SK-N-SH (cell line): ENCODE data around the gene ATG16L2. TPM values are rescaled to one million over a fixed set of nuclear protein-coding genes. Genes with fewer than 3 reads are reported as not detected.
A peak's percentile ranks its signal among the peaks of the same experiment; 100 is the strongest.
"Not testable (repeated sequence)": the region's sequence is repeated elsewhere in the genome, so short reads cannot be mapped to it uniquely, and the experiment has no call there.

ENCODE experiments used
- CTCF ChIA-PET: fragments of 300-600, 350-600 bp; formaldehyde crosslinking; extraction: SDS; loops from one replicate; lab custom pipeline; 2021; lab: Yijun Ruan, JAX
- POLR2A ChIA-PET: fragments of 350-600 bp; sonication (Branson Sonifier 250); formaldehyde crosslinking; extraction: SDS; loops from one replicate; lab custom pipeline; 2020; ENCODE audit warnings: antibody characterized with exemption, inconsistent platforms; lab: Yijun Ruan, JAX
- DNase-seq: peaks from one replicate; pipeline ENCODE4 v3.0.0; 2012
- H2AFZ ChIP-seq: fragments of 200-600 bp; sonication (generic); 2 replicates; pipeline ENCODE4 v1.8.1; 2016; ENCODE audit warnings: antibody characterized with exemption, mild to moderate bottlenecking, low read depth
- H3F3A ChIP-seq: fragments of 200-600 bp; sonication (generic); replicated peaks from 2 replicates; pipeline ENCODE3; 2016; ENCODE audit warnings: antibody characterized with exemption, mild to moderate bottlenecking; ENCODE audit not compliant: insufficient read depth
- H3K27ac ChIP-seq, 2 experiments: fragments of 200-500 bp in 1 of 2; fragments of 200-600 bp in 1 of 2; sonication (Bioruptor generic) in 1 of 2; sonication (generic), shearing (Covaris generic) in 1 of 2; 2 replicates each; pipeline versions ENCODE4 v1.5.1 to v1.6.1; 2014 to 2016; ENCODE audit warnings: low read depth in 2 of 2, inconsistent platforms in 1 of 2, low read length in 1 of 2, mild to moderate bottlenecking in 1 of 2, mixed read lengths in 1 of 2
- H3K27me3 ChIP-seq: fragments of 200-600 bp; sonication (generic), shearing (Covaris generic); 2 replicates; pipeline ENCODE4 v1.6.1; 2016; ENCODE audit warnings: mixed run types; ENCODE audit not compliant: insufficient read depth
- H3K36me3 ChIP-seq, 2 experiments: fragments of 200-500 bp in 1 of 2; fragments of 200-600 bp in 1 of 2; sonication (Bioruptor generic) in 1 of 2; sonication (generic) in 1 of 2; replicated peaks in 1 of 2; 2 replicates each; pipeline versions ENCODE3 to v1.5.1; 2014 to 2016; ENCODE audit warnings: low read length in 1 of 2, mild to moderate bottlenecking in 1 of 2; ENCODE audit not compliant: insufficient read depth in 2 of 2, control insufficient read depth in 1 of 2
- H3K4me1 ChIP-seq, 2 experiments: fragments of 200-500 bp in 1 of 2; fragments of 200-600 bp in 1 of 2; sonication (Bioruptor generic) in 1 of 2; sonication (generic), shearing (Covaris generic) in 1 of 2; 2 replicates each; pipeline versions ENCODE4 v1.5.1 to v1.6.1; 2014 to 2016; ENCODE audit warnings: low read depth in 1 of 2, low read length in 1 of 2, mixed run types in 1 of 2; ENCODE audit not compliant: insufficient read depth in 2 of 2, control insufficient read depth in 1 of 2
- H3K4me2 ChIP-seq: fragments of 200-600 bp; sonication (generic), shearing (Covaris generic); 2 replicates; pipeline ENCODE4 v1.6.1; 2017; ENCODE audit warnings: mixed run types
- H3K4me3 ChIP-seq, 2 experiments: fragments of 200-500 bp in 1 of 2; fragments of 200-600 bp in 1 of 2; sonication (Bioruptor generic) in 1 of 2; sonication (generic), shearing (Covaris generic) in 1 of 2; 2 replicates each; pipeline versions ENCODE4 v1.5.1 to v1.8.1; 2014 to 2016; ENCODE audit warnings: low read depth in 2 of 2, inconsistent platforms in 1 of 2, low read length in 1 of 2, mild to moderate bottlenecking in 1 of 2, mixed read lengths in 1 of 2, moderate library complexity in 1 of 2
- H3K79me2 ChIP-seq: fragments of 200-600 bp; sonication (generic); 2 replicates; pipeline ENCODE4 v1.8.1; 2017; ENCODE audit warnings: mild to moderate bottlenecking; ENCODE audit not compliant: insufficient read depth
- H3K9ac ChIP-seq: fragments of 200-600 bp; sonication (generic); 2 replicates; pipeline ENCODE4 v1.6.1; 2017; ENCODE audit warnings: mixed run types
- H3K9me2 ChIP-seq: fragments of 200-600 bp; sonication (generic); 2 replicates; pipeline ENCODE4 v1.6.1; 2017; ENCODE audit warnings: mixed run types
- H3K9me3 ChIP-seq: fragments of 200-600 bp; sonication (generic); 2 replicates; pipeline ENCODE4 v1.6.1; 2017; ENCODE audit warnings: mixed run types, mild to moderate bottlenecking, moderate library complexity
- H4K20me1 ChIP-seq: fragments of 200-600 bp; sonication (generic); 2 replicates; pipeline ENCODE4 v1.6.1; 2017; ENCODE audit warnings: mild to moderate bottlenecking, mixed run types; ENCODE audit not compliant: insufficient read depth
- CHD2 ChIP-seq: fragments of 150-350 bp; IDR thresholded peaks from 2 replicates; pipeline ENCODE4 v1.6.1; 2018; ENCODE audit warnings: low read length; ENCODE audit not compliant: partially characterized antibody
- EP300 ChIP-seq, 2 experiments: IDR thresholded peaks; 2 replicates each; pipeline versions ENCODE4 v1.4.0 to v1.6.1; 2012; ENCODE audit warnings: borderline replicate concordance in 1 of 2, low read depth in 1 of 2, low read length in 1 of 2
- EZH2phosphoT487 ChIP-seq: fragments of 200-600 bp; sonication (generic); IDR thresholded peaks from 2 replicates; pipeline ENCODE4 v1.6.1; 2017; ENCODE audit warnings: low read depth, mixed run types, mild to moderate bottlenecking, antibody characterized with exemption, moderate library complexity, borderline replicate concordance
- FOSL2 ChIP-seq: IDR thresholded peaks from 2 replicates; pipeline ENCODE4 v1.4.0; 2012; ENCODE audit warnings: low read depth, mild to moderate bottlenecking, moderate library complexity, borderline replicate concordance
- GABPA ChIP-seq: IDR thresholded peaks from 2 replicates; pipeline ENCODE4 v1.4.0; 2012; ENCODE audit warnings: low read depth, mild to moderate bottlenecking
- JUND ChIP-seq: IDR thresholded peaks from 2 replicates; pipeline ENCODE4 v1.4.0; 2012
- MXI1 ChIP-seq: IDR thresholded peaks from 2 replicates; pipeline ENCODE4 v1.6.1; 2012; ENCODE audit warnings: mild to moderate bottlenecking, low read depth, low read length, improper control_type of control experiment
- NRF1 ChIP-seq: IDR thresholded peaks from 2 replicates; pipeline ENCODE4 v1.6.1; 2012; ENCODE audit warnings: low read depth, mild to moderate bottlenecking, low read length
- POLR2AphosphoS5 ChIP-seq: IDR thresholded peaks from 2 replicates; pipeline ENCODE4 v1.6.1; 2012; ENCODE audit warnings: low read depth, low read length
- RAD21 ChIP-seq: IDR thresholded peaks from 2 replicates; pipeline ENCODE4 v1.6.1; 2012; ENCODE audit warnings: mild to moderate bottlenecking, low read length
- RCOR1 ChIP-seq: fragments of 150-350 bp; IDR thresholded peaks from 2 replicates; pipeline ENCODE4 v1.6.1; 2017; ENCODE audit warnings: antibody characterized with exemption, low read length
- RXRA ChIP-seq: IDR thresholded peaks from 2 replicates; pipeline ENCODE4 v1.4.0; 2012; ENCODE audit warnings: low read depth, mild to moderate bottlenecking, borderline replicate concordance
- SIN3A ChIP-seq: IDR thresholded peaks from 2 replicates; pipeline ENCODE4 v1.6.1; 2012; ENCODE audit warnings: low read depth, mild to moderate bottlenecking, low read length, moderate library complexity, borderline replicate concordance
- SMC3 ChIP-seq: IDR thresholded peaks from 2 replicates; pipeline ENCODE4 v1.6.1; 2012; ENCODE audit warnings: low read depth, low read length, improper control_type of control experiment
- WGBS: methylation state at CpG from one replicate; pipeline ENCODE4 v1.1.6; 2017; ENCODE audit warnings: low lambda C conversion rate; 5-methylcytosine and 5-hydroxymethylcytosine counted together
- polyA plus RNA-seq, 3 experiments: library from polyadenylated mRNA; depleted of rRNA; stranded (reverse); fragments of >200 nt; gene quantifications; 2 replicates each; pipeline ENCODE4 v1.2.3, GENCODE V29; 2012
- TF ChIP-seq, protein P1 (sequence below): IDR thresholded peaks from 2 replicates; pipeline ENCODE4 v1.4.0; 2012; ENCODE audit warnings: low read depth, borderline replicate concordance
- TF ChIP-seq, protein P2 (sequence below): fragments of 200-600 bp; sonication (generic); IDR thresholded peaks from 2 replicates; pipeline ENCODE4 v1.6.1; 2017; ENCODE audit warnings: antibody characterized with exemption, mild to moderate bottlenecking, moderate library complexity
- TF ChIP-seq, protein P3 (sequence below): fragments of 150-350 bp; IDR thresholded peaks from 2 replicates; pipeline ENCODE4 v1.6.1; 2016; ENCODE audit warnings: mild to moderate bottlenecking, low read depth, low read length
- TF ChIP-seq, protein P4 (sequence below): IDR thresholded peaks from 2 replicates; pipeline ENCODE4 v1.4.0; 2012; ENCODE audit warnings: low read depth, borderline replicate concordance

Gene ATG16L2
- polyA plus RNA-seq, 1 of the 3 experiments (the other 2 are of a cell fraction) = 26.9 TPM

DNA sequence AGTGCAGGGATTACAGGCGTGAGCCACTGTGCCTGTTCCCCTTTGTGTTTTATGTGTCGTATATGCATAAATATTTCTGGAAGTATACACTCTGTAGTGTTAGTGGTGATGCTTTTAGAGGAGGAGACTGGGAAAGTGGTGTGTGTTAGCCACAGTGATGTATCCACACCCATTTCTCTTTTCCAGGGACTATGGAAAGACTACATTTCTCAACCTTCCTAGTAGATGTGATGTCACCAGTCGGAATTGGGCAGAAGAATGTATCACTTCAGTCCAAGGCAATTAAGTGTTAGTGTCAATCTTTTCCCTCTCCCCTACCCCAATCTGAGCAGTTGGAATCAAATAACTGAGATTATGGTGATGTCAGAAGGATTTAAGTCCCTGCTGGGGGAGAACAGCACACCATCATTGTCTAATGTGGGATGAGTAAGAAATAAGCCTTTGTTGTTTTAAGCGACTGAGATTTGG is 5.8 kb upstream of the ATG16L2 start:
- POLR2A ChIA-PET = no interaction called here
- H3K27me3 ChIP-seq = no peaks in the 10 kb centered on the region
- no peak overlapping the region for H3K4me3 ChIP-seq
- no peak overlapping the region for H3K9ac ChIP-seq
- H3K9me3 ChIP-seq = no peaks in the 10 kb centered on the region
- H3K9me2 ChIP-seq = no peaks in the 10 kb centered on the region
- no peak overlapping the region for H2AFZ ChIP-seq
- H3K4me1 ChIP-seq = peaks cover 0 to 13% of the 10 kb centered on the region in 2 experiments; a peak in 2 of 4 replicates
- 98% methylated on average over 4 of the region's 4 CpGs for WGBS
- H3K79me2 ChIP-seq = peaks cover 22% of the 10 kb centered on the region; the same call in 1 of the 2 replicates
- H3K36me3 ChIP-seq = no peaks in the 10 kb centered on the region
- H3K27ac ChIP-seq = no peak overlapping the region
- CTCF ChIA-PET = interaction anchor here (1.1 to 1.5 kb wide), 2 partner anchors 23 to 83 kb away, joined by 3 read pairs; no protein-coding TSS in a partner anchor
- DNase-seq = no peak
- TF ChIP-seq MXI1 (no peak), EP300 (IDR thresholded peaks at IDR 0.05; ENCODE audit: borderline replicate concordance in 1 of 2, low read depth in 1 of 2, low read length in 1 of 2) (no peak), RAD21 (no peak), SMC3 (no peak), RXRA (no peak), SIN3A (no peak), RCOR1 (no peak), EZH2phosphoT487 (no peak), POLR2AphosphoS5 (no peak), JUND (no peak), NRF1 (no peak), CHD2 (no peak), GABPA (no peak), FOSL2 (no peak)
- TF ChIP-seq, protein P1, sequence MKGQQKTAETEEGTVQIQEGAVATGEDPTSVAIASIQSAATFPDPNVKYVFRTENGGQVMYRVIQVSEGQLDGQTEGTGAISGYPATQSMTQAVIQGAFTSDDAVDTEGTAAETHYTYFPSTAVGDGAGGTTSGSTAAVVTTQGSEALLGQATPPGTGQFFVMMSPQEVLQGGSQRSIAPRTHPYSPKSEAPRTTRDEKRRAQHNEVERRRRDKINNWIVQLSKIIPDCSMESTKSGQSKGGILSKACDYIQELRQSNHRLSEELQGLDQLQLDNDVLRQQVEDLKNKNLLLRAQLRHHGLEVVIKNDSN = no peak
- TF ChIP-seq, protein P2, sequence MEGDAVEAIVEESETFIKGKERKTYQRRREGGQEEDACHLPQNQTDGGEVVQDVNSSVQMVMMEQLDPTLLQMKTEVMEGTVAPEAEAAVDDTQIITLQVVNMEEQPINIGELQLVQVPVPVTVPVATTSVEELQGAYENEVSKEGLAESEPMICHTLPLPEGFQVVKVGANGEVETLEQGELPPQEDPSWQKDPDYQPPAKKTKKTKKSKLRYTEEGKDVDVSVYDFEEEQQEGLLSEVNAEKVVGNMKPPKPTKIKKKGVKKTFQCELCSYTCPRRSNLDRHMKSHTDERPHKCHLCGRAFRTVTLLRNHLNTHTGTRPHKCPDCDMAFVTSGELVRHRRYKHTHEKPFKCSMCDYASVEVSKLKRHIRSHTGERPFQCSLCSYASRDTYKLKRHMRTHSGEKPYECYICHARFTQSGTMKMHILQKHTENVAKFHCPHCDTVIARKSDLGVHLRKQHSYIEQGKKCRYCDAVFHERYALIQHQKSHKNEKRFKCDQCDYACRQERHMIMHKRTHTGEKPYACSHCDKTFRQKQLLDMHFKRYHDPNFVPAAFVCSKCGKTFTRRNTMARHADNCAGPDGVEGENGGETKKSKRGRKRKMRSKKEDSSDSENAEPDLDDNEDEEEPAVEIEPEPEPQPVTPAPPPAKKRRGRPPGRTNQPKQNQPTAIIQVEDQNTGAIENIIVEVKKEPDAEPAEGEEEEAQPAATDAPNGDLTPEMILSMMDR = no peak
- TF ChIP-seq, protein P3, sequence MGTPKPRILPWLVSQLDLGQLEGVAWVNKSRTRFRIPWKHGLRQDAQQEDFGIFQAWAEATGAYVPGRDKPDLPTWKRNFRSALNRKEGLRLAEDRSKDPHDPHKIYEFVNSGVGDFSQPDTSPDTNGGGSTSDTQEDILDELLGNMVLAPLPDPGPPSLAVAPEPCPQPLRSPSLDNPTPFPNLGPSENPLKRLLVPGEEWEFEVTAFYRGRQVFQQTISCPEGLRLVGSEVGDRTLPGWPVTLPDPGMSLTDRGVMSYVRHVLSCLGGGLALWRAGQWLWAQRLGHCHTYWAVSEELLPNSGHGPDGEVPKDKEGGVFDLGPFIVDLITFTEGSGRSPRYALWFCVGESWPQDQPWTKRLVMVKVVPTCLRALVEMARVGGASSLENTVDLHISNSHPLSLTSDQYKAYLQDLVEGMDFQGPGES = no peak
- TF ChIP-seq, protein P4, sequence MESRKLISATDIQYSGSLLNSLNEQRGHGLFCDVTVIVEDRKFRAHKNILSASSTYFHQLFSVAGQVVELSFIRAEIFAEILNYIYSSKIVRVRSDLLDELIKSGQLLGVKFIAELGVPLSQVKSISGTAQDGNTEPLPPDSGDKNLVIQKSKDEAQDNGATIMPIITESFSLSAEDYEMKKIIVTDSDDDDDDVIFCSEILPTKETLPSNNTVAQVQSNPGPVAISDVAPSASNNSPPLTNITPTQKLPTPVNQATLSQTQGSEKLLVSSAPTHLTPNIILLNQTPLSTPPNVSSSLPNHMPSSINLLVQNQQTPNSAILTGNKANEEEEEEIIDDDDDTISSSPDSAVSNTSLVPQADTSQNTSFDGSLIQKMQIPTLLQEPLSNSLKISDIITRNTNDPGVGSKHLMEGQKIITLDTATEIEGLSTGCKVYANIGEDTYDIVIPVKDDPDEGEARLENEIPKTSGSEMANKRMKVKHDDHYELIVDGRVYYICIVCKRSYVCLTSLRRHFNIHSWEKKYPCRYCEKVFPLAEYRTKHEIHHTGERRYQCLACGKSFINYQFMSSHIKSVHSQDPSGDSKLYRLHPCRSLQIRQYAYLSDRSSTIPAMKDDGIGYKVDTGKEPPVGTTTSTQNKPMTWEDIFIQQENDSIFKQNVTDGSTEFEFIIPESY = no peak
- TF ChIP-seq, all 33 proteins: peak for 0
- no peak overlapping the region for H3K4me2 ChIP-seq
- no peaks in the 10 kb centered on the region for H4K20me1 ChIP-seq
- H3F3A ChIP-seq = peaks cover 5% of the 10 kb centered on the region

DNA sequence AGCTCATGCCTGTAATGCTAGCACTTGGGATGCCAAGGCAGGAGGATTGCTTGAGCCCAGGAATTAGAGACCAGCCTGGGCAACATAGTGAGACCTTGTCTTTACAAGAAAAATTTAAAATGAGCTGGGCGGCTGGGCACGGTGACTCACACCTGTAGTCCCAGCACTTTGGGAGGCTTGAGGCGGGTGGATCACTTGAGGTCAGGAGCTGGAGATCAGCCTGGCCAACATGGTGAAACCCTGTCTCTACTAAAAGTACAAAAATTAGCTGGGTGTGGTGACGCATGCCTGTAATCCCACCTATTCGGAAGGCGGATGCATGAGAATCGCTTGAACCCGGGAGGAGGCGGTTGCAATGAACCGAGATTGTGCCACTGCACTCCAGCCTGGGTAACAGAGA is 2.5 kb upstream of the ATG16L2 start:
- Histone ChIP-seq H3K79me2 (peaks cover 25% of the 10 kb centered on the region; the same call in 1 of the 2 replicates), H3K4me2 (0 out of 2 replicates have a peak overlapping the region, but pooled peaks have one; percentile 97), H3K4me3 (peak overlapping the region in 1 of 2 experiments; percentile 6; a peak in 1 of 4 replicates), H3K4me1 (peaks cover 8 to 32% of the 10 kb centered on the region in 2 experiments; a peak in 2 of 4 replicates)
- H3K9me3 ChIP-seq, H3K9me2 ChIP-seq, DNase-seq, H3K27ac ChIP-seq, H2AFZ ChIP-seq, H3F3A ChIP-seq, H3K27me3 ChIP-seq, POLR2A ChIA-PET, H4K20me1 ChIP-seq, H3K36me3 ChIP-seq, H3K9ac ChIP-seq: not testable (repeated sequence)
- CTCF ChIA-PET = interaction anchor here (0.6 to 5.4 kb wide), 5 partner anchors 18 to 945 kb away, joined by 3 to 33 read pairs (median 5); partner anchors contain the start of gene STARD10
- 92% methylated on average over 10 of the region's 10 CpGs for WGBS
